HuH-7.5 (cell line): ENCODE measurements around the gene SNRPN.
"Not testable (repeated sequence)": the region's sequence is repeated elsewhere in the genome, so short reads cannot be mapped to it uniquely, and the experiment has no call there.

ENCODE experiments used
- DNase-seq: peaks from one replicate; pipeline ENCODE4 v3.0.0; 2011; ENCODE audit warnings: low spot score

The SNRPN gene

DNA sequence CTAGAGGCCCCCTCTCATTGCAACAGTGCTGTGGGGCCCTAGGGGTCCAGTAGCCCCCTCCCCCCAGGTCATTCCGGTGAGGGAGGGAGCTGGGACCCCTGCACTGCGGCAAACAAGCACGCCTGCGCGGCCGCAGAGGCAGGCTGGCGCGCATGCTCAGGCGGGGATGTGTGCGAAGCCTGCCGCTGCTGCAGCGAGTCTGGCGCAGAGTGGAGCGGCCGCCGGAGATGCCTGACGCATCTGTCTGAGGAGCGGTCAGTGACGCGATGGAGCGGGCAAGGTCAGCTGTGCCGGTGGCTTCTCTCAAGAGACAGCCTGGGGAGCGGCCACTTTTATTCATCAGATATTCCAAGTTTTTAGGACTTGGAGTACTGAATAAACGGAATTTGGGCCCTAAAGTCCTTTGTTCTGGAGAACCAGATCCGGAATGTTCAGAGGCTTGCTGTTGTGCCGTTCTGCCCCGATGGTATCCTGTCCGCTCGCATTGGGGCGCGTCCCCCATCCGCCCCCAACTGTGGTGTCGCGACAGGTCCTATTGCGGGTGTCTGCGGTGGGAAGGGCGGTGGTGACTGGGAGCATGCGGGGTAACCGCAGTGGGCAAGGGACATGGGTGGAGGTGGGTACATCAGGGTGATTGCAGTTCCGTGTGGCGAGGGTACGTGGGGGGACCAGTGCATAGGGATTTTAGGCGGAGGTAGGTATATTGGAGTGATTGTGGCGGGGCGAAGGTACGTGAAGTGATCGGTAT lies at the start of gene SNRPN, which contains the start of gene SNURF:
TSS of gene SNRPN (plus strand) at position 205 of the 748 bp plus-strand sequence. CDS start 19,467 bp downstream, outside the sequence.
TSS of gene SNURF (plus strand) at position 205 of the 748 bp plus-strand sequence. CDS start at position 267, 62 bp downstream.
- no peak for DNase-seq

DNA sequence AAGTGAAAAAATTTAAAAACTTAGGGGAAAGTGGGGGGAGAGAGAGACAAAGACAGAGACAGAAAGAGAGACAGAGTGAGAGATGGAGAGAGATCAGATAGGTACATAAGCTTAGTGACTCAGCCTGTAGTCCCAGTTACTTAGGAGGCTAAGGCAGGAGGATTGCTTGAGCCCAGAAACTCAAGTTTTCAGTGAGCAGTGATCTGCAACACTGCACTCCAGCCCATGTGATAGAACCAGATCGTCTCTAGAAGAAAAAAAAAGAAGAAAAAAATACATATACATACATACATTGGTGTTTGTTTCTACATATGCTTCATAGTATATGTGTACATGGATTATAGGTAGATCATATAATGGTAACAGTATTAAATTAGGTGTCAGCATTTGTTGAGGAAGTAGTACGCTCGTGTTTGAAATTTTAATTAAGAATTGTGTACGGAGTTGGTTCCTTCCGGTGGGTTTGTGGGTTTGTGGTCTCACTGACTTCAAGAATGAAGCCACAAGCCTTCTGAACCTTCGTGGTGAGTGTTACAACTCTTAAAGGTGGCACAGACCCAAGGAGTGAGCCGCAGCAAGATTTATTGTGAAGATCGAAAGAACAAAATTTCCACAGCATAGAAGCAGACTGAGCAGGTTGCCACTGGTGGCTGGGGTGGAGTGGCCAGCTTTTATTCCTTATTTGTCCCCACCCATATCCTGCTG lies 38.3 kb upstream of the SNRPN start:
- DNase-seq, result no peak

DNA sequence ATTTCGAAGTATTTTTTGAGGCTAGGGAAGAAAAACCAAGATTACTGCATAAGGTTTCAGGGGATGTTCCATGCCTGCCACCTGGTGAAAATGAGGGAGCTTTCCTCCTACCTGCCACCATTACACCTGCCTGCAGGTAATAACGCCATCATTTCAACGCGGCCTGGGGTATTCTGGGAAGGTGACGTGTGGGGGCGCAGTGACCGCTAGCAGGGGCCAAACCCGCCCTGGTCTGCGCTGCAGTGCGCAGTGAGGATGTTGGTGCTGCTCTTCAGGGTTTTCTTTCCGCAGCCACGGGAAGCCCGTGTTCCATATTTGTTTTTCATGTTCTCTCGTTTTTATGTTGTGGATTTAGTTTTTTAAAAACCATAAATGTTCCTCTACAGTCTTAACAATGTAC lies 37.4 kb upstream of the SNRPN start:
- no peak for DNase-seq

DNA sequence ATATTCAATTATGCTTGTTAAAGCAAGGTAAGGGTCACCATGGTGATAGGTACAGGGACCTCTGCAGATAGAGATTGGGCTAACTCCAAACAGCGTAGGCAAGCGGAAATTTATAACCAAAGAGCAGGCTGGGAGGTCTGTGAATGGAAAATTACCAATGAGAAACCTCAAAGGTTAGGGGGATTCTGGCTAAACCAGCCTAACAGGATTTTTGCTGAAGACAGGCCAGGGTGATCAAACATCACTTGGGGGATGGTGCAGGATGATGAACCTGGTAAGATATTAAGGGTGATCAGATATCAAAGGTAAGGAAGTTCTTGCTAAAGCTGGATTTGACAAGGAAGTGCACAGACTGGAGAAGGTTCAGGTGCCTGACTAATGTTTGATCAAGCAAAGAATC lies 35.3 kb upstream of the SNRPN start:
- DNase-seq, result no peak

DNA sequence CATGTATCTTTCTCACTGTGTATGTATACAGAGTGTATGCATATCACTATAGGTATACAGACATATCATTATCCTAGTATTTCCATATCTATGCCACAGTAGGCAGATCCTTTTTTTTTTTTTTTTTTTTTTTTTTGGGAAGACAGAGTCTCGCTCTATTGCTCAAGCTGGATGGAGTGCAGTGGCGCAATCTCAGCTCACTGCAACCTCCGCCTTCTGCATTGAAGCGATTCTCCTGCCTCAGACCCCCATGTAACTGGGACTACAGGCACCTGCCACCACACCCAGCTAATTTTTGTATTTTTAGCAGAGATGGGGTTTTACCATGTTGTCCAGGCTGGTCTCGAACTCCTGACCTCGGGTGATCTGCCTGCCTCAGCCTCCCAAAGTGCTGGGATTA lies 32.0 kb upstream of the SNRPN start:
- DNase-seq, result not testable (repeated sequence)

DNA sequence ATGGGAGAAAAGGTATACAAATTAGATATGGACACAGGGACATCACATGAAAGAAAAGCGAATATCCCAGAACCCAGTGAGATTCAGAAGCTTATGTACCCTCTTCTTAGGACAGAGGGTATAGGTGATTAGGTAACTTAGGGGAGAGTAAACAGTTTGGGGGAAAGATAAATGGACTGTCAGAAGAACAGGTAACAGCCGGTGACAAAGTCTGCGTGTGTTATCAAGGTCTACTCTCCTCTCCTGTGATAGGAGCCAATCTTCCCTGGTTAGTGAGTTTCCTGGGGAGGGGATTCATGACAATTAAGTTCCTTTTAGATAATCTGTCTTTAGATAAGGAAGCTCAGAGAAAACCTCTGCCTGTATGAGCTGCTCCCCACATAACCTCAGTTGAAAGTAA lies 30.6 kb upstream of the SNRPN start:
- DNase-seq, result no peak

DNA sequence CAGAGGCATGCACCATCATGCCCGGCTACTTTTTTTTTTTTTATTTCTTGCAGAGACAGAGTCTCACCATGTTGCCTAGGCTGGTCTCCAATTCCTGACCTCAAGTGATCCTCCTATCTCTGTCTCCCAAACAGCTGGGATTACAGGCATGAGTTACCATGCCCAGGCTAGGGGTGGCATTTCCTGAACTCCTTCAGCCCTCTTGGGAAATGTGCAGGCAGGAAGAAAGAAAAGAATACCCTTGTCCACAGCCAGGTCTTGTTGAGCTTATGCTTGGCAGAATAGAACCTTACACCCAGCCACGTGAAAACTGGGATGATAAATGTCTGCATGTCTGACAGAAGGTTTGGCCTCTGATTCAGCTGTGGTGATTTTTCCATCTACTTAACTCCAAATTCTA lies 30.2 kb upstream of the SNRPN start:
- DNase-seq, result no peak

DNA sequence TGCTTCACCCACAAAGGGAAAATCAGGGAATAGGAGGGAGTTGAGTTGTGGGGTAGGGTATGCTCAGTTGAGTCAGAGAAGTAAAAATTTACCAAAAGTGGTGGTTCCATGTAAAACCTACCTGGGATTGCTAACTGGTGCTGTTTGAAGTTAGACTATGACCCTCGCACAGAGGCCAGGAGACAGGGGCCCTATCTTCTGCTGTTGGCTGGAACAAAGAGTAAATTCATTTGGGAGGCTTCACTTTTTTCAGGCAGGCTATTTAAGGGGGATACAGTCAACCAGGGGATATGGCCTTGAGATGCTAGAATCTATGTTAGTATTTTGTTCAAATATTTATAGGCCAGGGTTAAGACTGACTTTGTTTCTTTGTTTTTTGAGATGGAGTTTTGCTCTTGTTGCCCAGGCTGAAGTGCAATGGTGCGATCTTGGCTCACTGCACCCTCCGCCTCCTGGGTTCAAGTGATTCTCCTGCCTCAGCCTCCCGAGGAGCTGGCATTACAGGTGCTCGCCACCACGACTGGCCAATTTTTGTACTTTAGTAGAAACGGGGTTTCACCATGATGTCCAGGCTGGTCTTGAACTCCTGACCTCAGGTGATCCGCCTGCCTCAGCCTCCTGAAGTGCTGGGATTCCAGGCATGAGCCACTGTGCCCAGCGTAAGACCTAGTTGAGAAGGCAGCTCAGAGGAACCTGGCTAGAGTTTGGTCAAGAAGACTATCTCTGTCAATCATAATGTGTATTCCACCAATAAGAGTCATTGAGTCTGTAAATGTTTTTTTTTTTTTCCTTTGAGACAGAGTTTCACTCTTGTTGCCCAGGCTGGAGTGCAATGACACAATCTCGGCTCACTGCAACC lies 22.7 kb upstream of the SNRPN start:
- not testable (repeated sequence) for DNase-seq

DNA sequence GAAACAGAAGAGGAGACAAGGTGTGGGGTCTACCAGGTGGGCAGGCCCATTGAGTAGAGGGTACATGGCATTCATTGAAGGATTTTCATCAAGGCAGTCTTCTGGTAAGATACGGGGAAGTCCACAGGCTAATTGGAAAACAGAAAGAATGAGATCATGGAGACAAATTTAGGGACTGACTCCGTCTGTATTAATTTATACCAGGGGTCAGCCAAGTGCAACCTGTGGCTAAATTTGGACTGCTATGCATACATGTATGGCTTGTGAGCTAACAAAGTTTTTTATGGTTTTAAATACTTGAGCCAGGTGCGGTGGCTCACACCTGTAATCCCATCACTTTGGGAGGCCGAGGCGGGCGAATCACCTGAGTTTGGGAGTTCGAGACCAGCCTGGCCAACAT lies 21.1 kb upstream of the SNRPN start:
- no peak for DNase-seq

DNA sequence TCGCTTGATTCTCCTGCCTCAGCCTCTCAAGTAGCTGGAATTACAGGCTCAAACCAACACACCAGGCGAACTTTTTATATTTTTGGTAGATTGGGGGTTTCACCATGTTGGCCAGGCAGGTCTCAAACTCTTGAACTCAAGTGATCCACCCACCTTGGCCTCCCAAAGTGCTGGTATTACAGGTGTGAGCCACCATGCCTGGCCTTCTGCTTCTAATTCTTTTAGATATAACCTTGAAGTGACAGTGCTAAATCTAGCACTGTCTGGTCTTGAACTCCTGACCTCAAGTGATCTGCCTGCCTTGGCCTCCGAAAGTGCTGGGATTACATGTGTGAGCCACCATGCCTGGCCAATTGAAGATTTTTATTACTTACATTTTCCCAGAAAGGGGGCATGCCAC lies 16.6 kb upstream of the SNRPN start:
- not testable (repeated sequence) for DNase-seq

DNA sequence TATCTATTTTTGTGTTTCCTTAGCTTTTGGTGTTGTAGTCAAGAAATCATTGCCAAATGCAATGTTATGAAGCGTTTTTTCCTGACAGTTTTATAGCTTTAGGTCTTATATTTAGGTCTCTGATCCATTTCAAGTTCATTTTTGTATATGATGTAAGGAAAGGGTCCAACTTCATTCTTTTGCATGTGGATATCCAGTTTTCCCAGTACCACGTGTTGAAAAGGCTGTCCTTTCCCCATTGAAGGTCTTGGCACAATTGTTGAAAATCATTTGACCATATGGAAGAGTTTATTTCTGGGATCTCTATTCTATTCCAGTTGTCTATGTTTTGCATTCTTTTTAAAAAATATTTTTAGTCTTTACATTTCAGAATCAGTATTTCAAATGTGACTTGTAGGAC lies 14.6 kb upstream of the SNRPN start:
- DNase-seq, result no peak

DNA sequence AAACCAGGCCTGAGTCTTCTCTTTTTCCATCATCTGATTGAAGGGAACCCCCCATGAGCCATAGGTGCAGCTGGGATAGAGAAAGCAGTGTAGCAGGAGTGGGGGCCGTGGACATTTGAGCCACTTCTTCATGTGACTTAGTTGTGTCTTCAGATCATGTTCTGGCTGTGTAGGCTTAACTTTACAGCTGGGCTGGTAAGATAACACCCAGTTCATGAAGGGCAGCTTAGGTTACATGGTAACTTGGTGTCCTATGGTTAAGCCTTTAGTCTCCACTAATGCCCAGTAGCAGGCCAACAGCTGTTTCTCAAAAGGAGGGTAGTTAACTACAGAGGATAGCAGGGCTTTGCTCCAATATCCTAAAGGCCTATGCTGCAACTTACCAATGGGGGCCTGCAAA lies 11.4 kb upstream of the SNRPN start:
- DNase-seq, result no peak

DNA sequence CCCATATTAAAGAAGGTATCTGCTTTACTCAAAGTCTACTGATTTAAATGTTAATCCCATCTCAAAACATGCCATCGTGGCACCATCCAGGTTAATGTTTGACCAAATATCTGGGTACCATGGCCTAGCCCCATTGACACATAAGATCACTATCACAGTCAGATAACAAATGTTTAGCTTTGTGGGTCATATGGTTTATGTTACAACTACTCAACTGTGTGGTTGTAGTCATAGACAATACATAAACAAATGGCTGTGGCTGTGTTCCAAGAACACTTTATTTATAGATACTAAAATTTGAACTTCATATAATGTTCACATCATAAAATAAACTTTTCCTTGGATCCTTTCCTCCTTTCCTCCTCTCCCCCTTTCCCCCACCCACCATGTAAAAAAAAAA lies 9.8 kb upstream of the SNRPN start:
- no peak for DNase-seq

DNA sequence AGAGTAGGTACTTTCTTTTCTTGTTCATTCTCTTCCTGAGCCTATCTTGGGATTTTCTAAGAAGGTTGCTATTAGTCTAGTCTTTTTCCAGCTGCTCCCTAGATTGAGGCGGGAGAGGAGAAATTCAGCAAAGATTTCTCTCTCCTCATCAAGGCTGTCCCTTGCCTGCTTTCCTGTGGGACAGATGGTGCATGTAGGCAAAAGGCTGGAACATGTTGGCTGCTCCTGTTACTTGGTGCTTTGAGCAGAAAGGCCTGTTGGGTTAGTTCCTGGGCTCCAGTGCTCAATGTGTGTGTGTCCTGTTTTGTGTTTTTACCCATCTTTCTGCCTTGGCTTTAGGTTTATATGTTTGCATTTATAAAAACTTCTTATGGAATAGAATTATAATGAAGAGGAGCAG lies 9.1 kb upstream of the SNRPN start:
- DNase-seq, result no peak

DNA sequence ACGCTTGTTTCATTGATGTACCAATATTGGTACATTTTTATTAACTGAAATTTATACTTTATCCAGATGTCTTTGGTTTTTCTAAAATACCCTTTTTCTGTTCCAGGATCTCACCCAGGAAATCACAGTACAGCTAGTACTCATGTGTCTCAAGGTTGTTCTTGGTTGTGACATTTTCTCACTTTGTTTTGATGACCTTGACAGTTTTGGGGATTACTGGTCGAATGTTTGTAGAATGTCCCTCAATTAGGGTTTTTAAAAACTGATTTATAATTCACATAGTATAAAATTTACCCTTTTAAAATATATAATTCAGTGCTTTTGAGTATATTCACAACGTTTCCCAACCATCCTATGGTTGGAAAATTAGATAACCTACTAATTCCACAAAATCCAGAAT lies 6.3 kb upstream of the SNRPN start:
- DNase-seq, result no peak

DNA sequence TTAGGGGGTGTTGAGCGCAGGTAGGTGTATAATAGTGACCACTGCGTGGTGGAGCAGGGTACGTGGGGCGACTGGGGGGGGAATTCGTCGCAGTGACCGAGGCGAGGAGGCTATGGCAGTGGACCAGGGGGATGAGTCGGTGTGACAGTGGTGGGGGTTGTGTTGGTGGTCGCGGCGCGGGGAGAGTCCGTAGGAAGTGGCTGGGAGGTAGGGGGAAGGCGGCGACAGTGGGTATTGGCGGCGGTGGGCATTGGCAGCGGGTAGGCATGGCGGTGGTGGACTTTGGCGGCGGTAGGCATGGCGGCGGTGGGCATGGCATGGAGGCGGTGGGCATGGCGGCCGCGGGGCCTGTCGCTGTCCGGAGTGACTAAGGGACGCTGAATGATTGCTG lies 739 bp downstream of the SNRPN start:
- no peak for DNase-seq

DNA sequence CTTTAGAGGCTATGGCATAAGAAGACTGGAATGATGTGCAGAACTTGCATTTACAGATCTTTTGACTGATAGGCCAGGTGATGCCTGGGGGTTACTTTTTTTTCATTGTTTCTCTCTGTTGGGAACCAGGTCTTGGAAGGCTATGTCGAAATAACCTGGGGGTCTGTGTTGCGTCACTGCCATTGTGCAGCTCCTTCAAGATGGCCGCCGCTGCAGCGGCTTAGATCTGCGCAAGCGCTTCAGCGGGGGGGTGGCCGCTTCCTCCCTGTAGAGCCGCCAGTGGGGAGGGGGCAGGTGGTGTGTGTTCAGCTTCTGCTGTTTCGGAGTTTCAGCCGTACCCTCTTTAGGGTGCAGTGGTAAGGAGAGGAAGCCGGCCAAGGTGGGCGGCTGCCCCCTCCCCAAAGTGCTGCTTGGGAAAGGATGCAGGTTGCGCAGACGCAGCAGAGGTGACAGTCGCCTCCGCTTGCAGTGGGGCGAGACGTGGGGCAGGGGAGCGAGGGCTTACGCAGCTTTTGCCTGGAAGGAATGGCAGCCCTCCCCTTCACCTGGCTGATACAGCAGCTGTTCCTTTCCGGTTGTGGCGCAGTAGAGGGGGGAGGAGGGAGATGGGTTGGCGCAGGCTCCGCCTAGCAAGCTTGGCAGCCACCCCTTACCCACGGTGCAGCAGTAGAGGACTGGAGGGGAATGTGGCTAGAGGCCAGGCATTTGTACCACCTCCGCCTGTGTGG lies 1.5 kb downstream of the SNRPN start:
- DNase-seq, result no peak

DNA sequence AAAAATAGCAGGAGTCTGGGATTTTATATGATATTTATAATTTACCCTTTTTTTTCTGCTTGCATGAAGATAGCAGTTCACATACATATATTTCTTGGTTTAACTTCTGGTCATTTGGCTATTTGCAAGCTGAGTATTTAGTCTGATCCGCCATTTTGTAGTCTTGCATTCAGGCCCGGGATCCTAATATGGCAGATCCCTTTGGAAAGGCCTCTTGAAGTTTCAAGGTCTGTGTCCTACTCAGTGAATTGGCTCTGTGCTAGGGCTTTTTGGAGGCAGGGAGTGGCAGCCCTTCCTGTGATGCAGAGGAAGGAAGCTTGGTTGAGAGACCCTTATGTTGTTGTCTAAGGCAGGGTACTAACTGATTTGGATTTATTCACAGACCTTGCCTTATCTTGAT lies 2.9 kb downstream of the SNRPN start:
- DNase-seq, result no peak

DNA sequence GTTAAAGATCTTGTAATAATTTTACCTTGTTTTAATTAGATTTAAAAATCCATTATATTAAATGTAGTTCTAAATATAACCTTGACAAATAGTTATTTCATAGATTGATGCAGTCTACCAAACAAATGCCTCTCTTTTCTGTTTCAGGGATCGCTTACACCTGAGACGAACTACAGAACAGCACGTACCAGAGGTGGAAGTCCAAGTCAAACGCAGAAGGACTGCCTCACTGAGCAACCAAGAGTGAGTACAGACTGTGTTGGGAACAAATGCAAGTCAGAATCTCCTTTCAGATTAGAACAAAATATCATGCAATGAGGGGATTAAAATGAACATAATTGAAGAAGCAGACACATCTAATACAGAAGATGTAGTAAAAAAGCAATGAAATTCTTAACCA lies 7.2 kb downstream of the SNRPN start:
- DNase-seq, result no peak

DNA sequence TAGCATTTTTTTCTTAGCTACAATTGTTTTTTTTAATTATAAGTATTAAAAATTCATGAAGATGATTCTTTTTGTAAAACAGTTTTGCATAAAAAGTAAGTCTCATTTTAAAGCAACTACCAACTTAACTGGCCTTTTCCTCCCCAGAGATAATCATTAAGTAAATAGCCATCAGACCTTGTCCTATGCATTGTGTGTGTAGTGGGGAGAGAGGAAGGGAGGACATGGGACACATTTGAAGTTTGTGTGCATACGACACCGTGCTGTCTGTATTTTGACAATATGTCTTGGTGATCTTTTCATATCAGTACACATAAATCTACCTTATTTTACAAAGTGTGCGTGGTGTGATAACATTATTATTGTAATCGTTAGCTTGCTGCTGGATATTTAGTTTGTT lies 8.1 kb downstream of the SNRPN start:
- DNase-seq, result no peak

DNA sequence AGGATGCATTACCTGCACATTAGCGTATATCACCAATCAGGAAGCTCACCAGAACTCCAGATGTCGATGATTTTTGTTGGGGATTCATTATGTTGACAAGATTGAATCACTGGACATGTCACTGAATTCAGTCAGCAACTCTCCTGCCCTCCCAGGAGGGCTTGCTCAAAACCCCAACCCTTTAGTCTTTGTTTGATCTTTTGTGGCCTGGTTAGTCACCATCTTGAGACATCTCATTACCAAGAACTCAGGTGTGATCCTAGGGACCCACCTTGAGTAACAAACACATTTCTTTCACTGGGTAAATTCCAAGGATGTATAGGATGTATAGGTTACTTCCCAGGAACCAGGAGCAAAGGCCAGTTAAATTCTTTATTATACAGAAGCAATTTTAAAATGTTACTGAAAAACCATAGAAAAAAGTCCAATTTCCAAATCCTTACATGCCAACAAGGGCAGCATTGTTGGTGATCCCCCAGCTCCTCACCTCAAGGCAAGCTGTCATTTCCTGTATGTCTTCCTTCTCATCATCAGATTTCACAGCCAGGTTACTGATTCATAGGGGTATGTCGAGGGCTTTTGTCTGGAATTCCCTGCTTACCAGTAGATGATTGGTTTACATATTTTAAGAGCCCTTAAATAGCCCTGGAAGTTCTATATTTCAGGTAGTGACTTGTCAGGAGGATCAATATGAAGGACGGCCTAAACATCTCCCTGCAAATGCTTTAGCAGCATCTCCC lies 11.7 kb downstream of the SNRPN start:
- no peak for DNase-seq
